Measurements from ENCODE around the gene ELK3.

ELK3 gene

DNA sequence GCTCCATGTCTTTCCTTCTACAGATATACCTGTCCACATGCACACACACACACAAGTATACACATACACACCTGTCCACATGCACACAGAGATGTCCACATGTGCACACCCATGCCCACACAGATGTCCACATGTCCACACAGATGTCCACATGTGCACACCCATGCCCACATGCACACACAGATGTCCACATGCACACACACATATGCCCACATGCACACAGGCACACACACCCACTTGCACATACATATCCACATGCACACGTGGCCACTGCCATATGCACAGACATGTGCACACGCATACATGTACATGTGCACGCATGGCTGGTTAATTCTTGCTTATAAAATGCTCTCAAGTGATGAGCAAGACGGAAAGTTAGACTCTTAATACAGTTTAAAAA, 32.2 kb downstream of the ELK3 start:
- TF ChIP-seq HOXD13 (CRISPR knock-in tag; IDR thresholded peaks at IDR 0.05; ENCODE audit: borderline replicate concordance) = no peak
- H3K36me3 ChIP-seq (ENCODE audit: control insufficient read depth in 2 of 2, insufficient read depth in 1 of 2, low read length in 2 of 2) = peaks cover 0 to 11% of the 10 kb centered on the region in 2 experiments; a peak in 1 of 3 replicates
- POLR2A ChIA-PET = no interaction called here
- H3K4me3 ChIP-seq (ENCODE audit: low read depth, low read length) = no peak overlapping the region
- H3K9me3 ChIP-seq (ENCODE audit: control insufficient read depth, insufficient read depth, low read depth, low read length) = no peaks in the 10 kb centered on the region
- CTCF ChIA-PET = no interaction called here
- H3K4me1 ChIP-seq (ENCODE audit: control insufficient read depth, insufficient read depth, low read length) = no peaks in the 10 kb centered on the region
- H3K27ac ChIP-seq (ENCODE audit: extremely low read depth, low read depth, low read length) = no peak overlapping the region

DNA sequence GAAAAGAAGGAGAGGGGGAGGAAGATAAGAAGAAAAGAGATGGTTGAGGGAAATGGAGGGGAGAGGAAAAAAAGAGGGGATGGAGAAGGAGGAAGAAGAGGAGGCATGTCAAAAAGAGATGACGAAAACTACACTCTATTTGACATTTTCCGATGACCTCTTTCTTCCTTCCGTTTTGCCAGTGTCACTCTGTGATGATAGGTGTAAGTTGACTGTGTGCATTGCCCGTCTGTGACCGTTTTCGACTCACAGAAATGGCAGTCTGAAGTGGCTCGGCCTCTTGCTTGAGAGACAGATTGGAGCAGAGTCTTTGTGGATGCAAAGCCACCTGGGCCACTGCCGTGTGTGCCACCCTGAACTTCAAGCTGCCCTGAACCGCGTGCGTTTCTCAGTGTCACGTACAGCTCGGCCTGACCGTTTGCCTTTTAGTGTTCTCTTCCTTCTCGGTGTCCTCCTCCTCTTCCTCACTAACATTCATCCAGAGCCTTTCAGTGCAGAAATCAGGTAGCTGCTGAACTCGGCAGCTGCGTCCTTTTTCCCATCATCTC, 32.7 kb downstream of the ELK3 start:
- TF ChIP-seq ZNF585B (tag by site-specific recombination; IDR thresholded peaks at IDR 0.05) = no peak
- no peak for TF ChIP-seq ZNF544 (tag by site-specific recombination; IDR thresholded peaks at IDR 0.05)
- TF ChIP-seq ZNF19 (tag by site-specific recombination; IDR thresholded peaks at IDR 0.05; ENCODE audit: low read depth) = no peak
- TF ChIP-seq, protein P1, sequence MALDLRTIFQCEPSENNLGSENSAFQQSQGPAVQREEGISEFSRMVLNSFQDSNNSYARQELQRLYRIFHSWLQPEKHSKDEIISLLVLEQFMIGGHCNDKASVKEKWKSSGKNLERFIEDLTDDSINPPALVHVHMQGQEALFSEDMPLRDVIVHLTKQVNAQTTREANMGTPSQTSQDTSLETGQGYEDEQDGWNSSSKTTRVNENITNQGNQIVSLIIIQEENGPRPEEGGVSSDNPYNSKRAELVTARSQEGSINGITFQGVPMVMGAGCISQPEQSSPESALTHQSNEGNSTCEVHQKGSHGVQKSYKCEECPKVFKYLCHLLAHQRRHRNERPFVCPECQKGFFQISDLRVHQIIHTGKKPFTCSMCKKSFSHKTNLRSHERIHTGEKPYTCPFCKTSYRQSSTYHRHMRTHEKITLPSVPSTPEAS (tag by site-specific recombination; IDR thresholded peaks at IDR 0.05) = no peak
- no peak for TF ChIP-seq ZNF10 (tag by site-specific recombination; IDR thresholded peaks at IDR 0.05)
- no peak for TF ChIP-seq PATZ1 (tag by site-specific recombination; IDR thresholded peaks at IDR 0.05)
- TF ChIP-seq ZNF37A (tag by site-specific recombination; IDR thresholded peaks at IDR 0.05) = no peak
- TF ChIP-seq ZNF473 (tag by site-specific recombination; IDR thresholded peaks at IDR 0.05) = no peak
- TF ChIP-seq ZNF140 (tag by site-specific recombination; IDR thresholded peaks at IDR 0.05) = no peak
- TF ChIP-seq ZNF366 (tag by site-specific recombination; conservative IDR thresholded peaks at IDR 0.05) = no peak
- TF ChIP-seq ZNF184 (tag by site-specific recombination; IDR thresholded peaks at IDR 0.05) = no peak
- TF ChIP-seq ZNF626 (tag by site-specific recombination; IDR thresholded peaks at IDR 0.05) = no peak
- TF ChIP-seq ZNF121 (tag by site-specific recombination; IDR thresholded peaks at IDR 0.05) = no peak
- TF ChIP-seq ZNF350 (tag by site-specific recombination; IDR thresholded peaks at IDR 0.05) = no peak
- TF ChIP-seq ZNF266 (tag by site-specific recombination; IDR thresholded peaks at IDR 0.05; ENCODE audit: low read depth) = no peak
- TF ChIP-seq, protein P2, sequence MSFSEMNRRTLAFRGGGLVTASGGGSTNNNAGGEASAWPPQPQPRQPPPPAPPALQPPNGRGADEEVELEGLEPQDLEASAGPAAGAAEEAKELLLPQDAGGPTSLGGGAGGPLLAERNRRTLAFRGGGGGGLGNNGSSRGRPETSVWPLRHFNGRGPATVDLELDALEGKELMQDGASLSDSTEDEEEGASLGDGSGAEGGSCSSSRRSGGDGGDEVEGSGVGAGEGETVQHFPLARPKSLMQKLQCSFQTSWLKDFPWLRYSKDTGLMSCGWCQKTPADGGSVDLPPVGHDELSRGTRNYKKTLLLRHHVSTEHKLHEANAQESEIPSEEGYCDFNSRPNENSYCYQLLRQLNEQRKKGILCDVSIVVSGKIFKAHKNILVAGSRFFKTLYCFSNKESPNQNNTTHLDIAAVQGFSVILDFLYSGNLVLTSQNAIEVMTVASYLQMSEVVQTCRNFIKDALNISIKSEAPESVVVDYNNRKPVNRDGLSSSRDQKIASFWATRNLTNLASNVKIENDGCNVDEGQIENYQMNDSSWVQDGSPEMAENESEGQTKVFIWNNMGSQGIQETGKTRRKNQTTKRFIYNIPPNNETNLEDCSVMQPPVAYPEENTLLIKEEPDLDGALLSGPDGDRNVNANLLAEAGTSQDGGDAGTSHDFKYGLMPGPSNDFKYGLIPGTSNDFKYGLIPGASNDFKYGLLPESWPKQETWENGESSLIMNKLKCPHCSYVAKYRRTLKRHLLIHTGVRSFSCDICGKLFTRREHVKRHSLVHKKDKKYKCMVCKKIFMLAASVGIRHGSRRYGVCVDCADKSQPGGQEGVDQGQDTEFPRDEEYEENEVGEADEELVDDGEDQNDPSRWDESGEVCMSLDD (tag by site-specific recombination; IDR thresholded peaks at IDR 0.05) = no peak
- Histone ChIP-seq H3K4me3 (ENCODE audit: low read depth, low read length) (no peak overlapping the region), H3K36me3 (ENCODE audit: control insufficient read depth in 2 of 2, insufficient read depth in 1 of 2, low read length in 2 of 2) (peaks cover 0 to 11% of the 10 kb centered on the region in 2 experiments; a peak in 1 of 3 replicates), H3K9me3 (ENCODE audit: control insufficient read depth, insufficient read depth, low read depth, low read length) (no peaks in the 10 kb centered on the region), H3K4me1 (ENCODE audit: control insufficient read depth, insufficient read depth, low read length) (no peaks in the 10 kb centered on the region), H3K27ac (ENCODE audit: extremely low read depth, low read depth, low read length) (no peak overlapping the region)
- POLR2A ChIA-PET = no interaction called here
- CTCF ChIA-PET = interaction anchor here (0.6 kb wide), 1 partner anchor 12 kb away, joined by 5 read pairs; no protein-coding TSS in a partner anchor

Data from HEK293 (cell line).